NB4 (cell line): ENCODE results near the gene PINK1.

Source experiments
- CTCF ChIP-seq: IDR thresholded peaks from one replicate; pipeline ENCODE4 v1.5.1; 2012; ENCODE audit warnings: low read depth, low read length
- POLR2A ChIP-seq: IDR thresholded peaks from 2 replicates; pipeline ENCODE4 v1.6.1; 2011; ENCODE audit warnings: mild to moderate bottlenecking; ENCODE audit not compliant: insufficient read length; ENCODE audit errors: extremely low read depth

GRCh38 chr1:20597650-20598049 lies 35.6 kb upstream of the PINK1 start:
- TF ChIP-seq CTCF (no peak), POLR2A (no peak)
